CD4-positive, alpha-beta T cell treated with Interleukin-2 at 100 ng/mL for 4 hours (primary cell): ENCODE data around the gene SLC35F4.
"Not testable (repeated sequence)": the region's sequence is repeated elsewhere in the genome, so short reads cannot be mapped to it uniquely, and the experiment has no call there.

Source experiments
- DNase-seq: peaks from one replicate; pipeline ENCODE4 v3.0.0-alpha.2; 2020; ENCODE audit warnings: low spot score

SLC35F4 gene

GRCh38 chr14:57865403-57866198 is at the start of gene SLC35F4:
Gene SLC35F4 (minus strand): TSS chr14:57866092.
- no peak for DNase-seq

GRCh38 chr14:57909626-57910025 is 43.7 kb upstream of the SLC35F4 start:
- no peak for DNase-seq

- DNase-seq, result no peak
Measured at GRCh38 chr14:57903954-57904353, 38.1 kb upstream of the SLC35F4 start.

GRCh38 chr14:57898837-57899572 is 33.1 kb upstream of the SLC35F4 start:
- no peak for DNase-seq

- no peak for DNase-seq
Measured at GRCh38 chr14:57897144-57897748, 31.4 kb upstream of the SLC35F4 start.

GRCh38 chr14:57889245-57889644 is 23.4 kb upstream of the SLC35F4 start:
- no peak for DNase-seq

GRCh38 chr14:57884175-57884574 is 18.3 kb upstream of the SLC35F4 start:
- DNase-seq, result no peak

- DNase-seq, result no peak
Measured at GRCh38 chr14:57883061-57883460, 17.2 kb upstream of the SLC35F4 start.

GRCh38 chr14:57879516-57879915 is 13.6 kb upstream of the SLC35F4 start:
- no peak for DNase-seq

- DNase-seq, result no peak
Measured at GRCh38 chr14:57875985-57876384, 10.1 kb upstream of the SLC35F4 start.

- DNase-seq, result no peak
Measured at GRCh38 chr14:57875296-57875695, 9.4 kb upstream of the SLC35F4 start.

GRCh38 chr14:57871459-57872080 is 5.7 kb upstream of the SLC35F4 start:
- no peak for DNase-seq

- DNase-seq, result no peak
Measured at GRCh38 chr14:57870686-57871457, 5.0 kb upstream of the SLC35F4 start.

GRCh38 chr14:57869617-57870016 is 3.7 kb upstream of the SLC35F4 start:
- no peak for DNase-seq

GRCh38 chr14:57866199-57866705 is 360 bp upstream of the SLC35F4 start:
- DNase-seq, result no peak

- no peak for DNase-seq
Measured at GRCh38 chr14:57865066-57865402, 858 bp downstream of the SLC35F4 start.

GRCh38 chr14:57864659-57865058 is 1.2 kb downstream of the SLC35F4 start:
- DNase-seq, result no peak

GRCh38 chr14:57863471-57863870 is 2.4 kb downstream of the SLC35F4 start:
- DNase-seq, result no peak

- not testable (repeated sequence) for DNase-seq
Measured at GRCh38 chr14:57855666-57856065, 10.2 kb downstream of the SLC35F4 start.

GRCh38 chr14:57854571-57854970 is 11.3 kb downstream of the SLC35F4 start:
- DNase-seq, result no peak

- no peak for DNase-seq
Measured at GRCh38 chr14:57851354-57851753, 14.5 kb downstream of the SLC35F4 start.

- no peak for DNase-seq
Measured at GRCh38 chr14:57848786-57849185, 17.1 kb downstream of the SLC35F4 start.
